ENCODE results near the gene MSI2.

MSI2 gene

GRCh38 chr17:57365420-57365819 is 109.1 kb downstream of the MSI2 start:
- DNase-seq: no peak

- no peak for DNase-seq
These were observed 109.8 kb downstream of the MSI2 start for GRCh38 chr17:57366177-57366557.

- peak in 1 of 56 donors; percentile 8 for DNase-seq
These were observed 110.4 kb downstream of the MSI2 start for GRCh38 chr17:57366558-57367351.

- DNase-seq: no peak
These were observed 112.5 kb downstream of the MSI2 start for GRCh38 chr17:57368637-57369336.

- DNase-seq: no peak
These were observed 113.2 kb downstream of the MSI2 start for GRCh38 chr17:57369509-57369945.

GRCh38 chr17:57370037-57370581 is 113.8 kb downstream of the MSI2 start:
- DNase-seq: no peak

GRCh38 chr17:57370619-57371018 is 114.3 kb downstream of the MSI2 start:
- DNase-seq: no peak

GRCh38 chr17:57372156-57372555 is 115.8 kb downstream of the MSI2 start:
- no peak for DNase-seq

- DNase-seq: no peak
These were observed 116.7 kb downstream of the MSI2 start for GRCh38 chr17:57373048-57373447.

GRCh38 chr17:57373756-57374155 is 117.4 kb downstream of the MSI2 start:
- DNase-seq: no peak

- DNase-seq: no peak
These were observed 118.9 kb downstream of the MSI2 start for GRCh38 chr17:57375040-57375769.

- DNase-seq: no peak
These were observed 119.5 kb downstream of the MSI2 start for GRCh38 chr17:57375770-57376225.

- DNase-seq: no peak
These were observed 120.8 kb downstream of the MSI2 start for GRCh38 chr17:57377094-57377493.

- no peak for DNase-seq
These were observed 123.0 kb downstream of the MSI2 start for GRCh38 chr17:57379237-57379894.

GRCh38 chr17:57379895-57380434 is 123.6 kb downstream of the MSI2 start:
- DNase-seq: peak in 3 of 56 donors; percentile 15 to 36 (median 22)

GRCh38 chr17:57381498-57381897 is 125.2 kb downstream of the MSI2 start:
- DNase-seq: no peak

- no peak for DNase-seq
These were observed 127.9 kb downstream of the MSI2 start for GRCh38 chr17:57384219-57384618.

- DNase-seq: no peak
These were observed 129.7 kb downstream of the MSI2 start for GRCh38 chr17:57385975-57386374.

GRCh38 chr17:57387575-57387974 is 131.3 kb downstream of the MSI2 start:
- DNase-seq: no peak

- DNase-seq: no peak
These were observed 131.9 kb downstream of the MSI2 start for GRCh38 chr17:57388131-57388725.

All from nucleus accumbens (tissue), 56 donors.